NCI-H526 (cell line): ENCODE results near the gene HOMER2.
A peak's percentile ranks its signal among the peaks of the same experiment; 100 is the strongest.
"Not testable (repeated sequence)": the region's sequence is repeated elsewhere in the genome, so short reads cannot be mapped to it uniquely, and the experiment has no call there.

ENCODE experiments used
- DNase-seq, 2 experiments: peaks; one replicate each; lab custom pipeline; 2025; lab: John Stamatoyannopoulos, UW

Gene HOMER2

GRCh38 chr15:82831894-82832600 lies 120.5 kb downstream of the HOMER2 start:
- DNase-seq: no peak

GRCh38 chr15:82830427-82831173 lies 121.9 kb downstream of the HOMER2 start:
- no peak for DNase-seq

- no peak for DNase-seq
Measured at GRCh38 chr15:82829234-82829633, 123.3 kb downstream of the HOMER2 start.

- no peak for DNase-seq
Measured at GRCh38 chr15:82828075-82828474, 124.4 kb downstream of the HOMER2 start.

GRCh38 chr15:82823049-82823448 lies 129.5 kb downstream of the HOMER2 start:
- no peak for DNase-seq

- DNase-seq: not testable (repeated sequence)
Measured at GRCh38 chr15:82821851-82822250, 130.7 kb downstream of the HOMER2 start.

- not testable (repeated sequence) for DNase-seq
Measured at GRCh38 chr15:82821396-82821795, 131.1 kb downstream of the HOMER2 start.

GRCh38 chr15:82820128-82820527 lies 132.4 kb downstream of the HOMER2 start:
- no peak for DNase-seq

- no peak for DNase-seq
Measured at GRCh38 chr15:82812994-82813393, 139.5 kb downstream of the HOMER2 start.

GRCh38 chr15:82810890-82811426 lies 141.6 kb downstream of the HOMER2 start:
- no peak for DNase-seq

- peak; percentile 23 to 87 for DNase-seq
Measured at GRCh38 chr15:82810061-82810889, 142.2 kb downstream of the HOMER2 start.

- DNase-seq: peak; percentile 99
Measured at GRCh38 chr15:82809308-82810060, 143.0 kb downstream of the HOMER2 start, which contains the start of gene WHAMM. Gene WHAMM (plus strand): TSS chr15:82809628. CDS start chr15:82809727, 99 bp downstream.

GRCh38 chr15:82808634-82809041 lies 143.9 kb downstream of the HOMER2 start:
- DNase-seq: no peak

GRCh38 chr15:82807920-82808633 lies 144.4 kb downstream of the HOMER2 start:
- DNase-seq: no peak

- DNase-seq: no peak
Measured at GRCh38 chr15:82805994-82806406, 146.5 kb downstream of the HOMER2 start, which contains the start of gene FSD2. Gene FSD2 (minus strand): TSS chr15:82806069. CDS start chr15:82787390, 18,679 bp downstream.

- DNase-seq: no peak
Measured at GRCh38 chr15:82804575-82804949, 148.0 kb downstream of the HOMER2 start.

- DNase-seq: no peak
Measured at GRCh38 chr15:82803793-82804574, 148.5 kb downstream of the HOMER2 start.

GRCh38 chr15:82802497-82802896 lies 150.0 kb downstream of the HOMER2 start:
- no peak for DNase-seq

- DNase-seq: no peak
Measured at GRCh38 chr15:82799183-82799841, 153.2 kb downstream of the HOMER2 start.
